DND-41 (cell line): Measurements from ENCODE around the gene GSKIP.

Experiments
- ATAC-seq: fragments of 200-7000 bp; cut with Tn5 transposase; 3 replicates; pipeline ENCODE4 v1.9.1; 2021; ENCODE audit warnings: low read depth; ENCODE audit not compliant: insufficient read depth
- DNase-seq: peaks from one replicate; pipeline ENCODE4 v3.0.0-alpha.2; 2020
- H2AFZ ChIP-seq: 2 replicates; pipeline ENCODE4 v1.6.0; 2012; ENCODE audit warnings: low read depth, low read length
- H3K27ac ChIP-seq: 2 replicates; pipeline ENCODE4 v1.5.1; 2012; ENCODE audit warnings: low read length, inconsistent platforms
- H3K27me3 ChIP-seq: fragments of 200-600 bp; sonication (generic); 2 replicates; pipeline ENCODE4 v1.6.0; 2012; ENCODE audit warnings: low read length, mild to moderate bottlenecking, inconsistent platforms; ENCODE audit not compliant: insufficient read depth, poor library complexity
- H3K36me3 ChIP-seq: 2 replicates; pipeline ENCODE4 v1.5.1; 2012; ENCODE audit warnings: low read length, inconsistent platforms; ENCODE audit not compliant: insufficient read depth
- H3K4me1 ChIP-seq: 2 replicates; pipeline ENCODE4 v1.5.1; 2012; ENCODE audit warnings: mild to moderate bottlenecking, low read length; ENCODE audit not compliant: insufficient read depth
- H3K4me2 ChIP-seq: 2 replicates; pipeline ENCODE4 v1.6.0; 2012; ENCODE audit warnings: mild to moderate bottlenecking, moderate library complexity, low read length, inconsistent platforms; ENCODE audit not compliant: insufficient read depth
- H3K4me3 ChIP-seq, 2 experiments: fragments of 200-600 bp in 1 of 2; shearing (Covaris generic) in 1 of 2; 2 replicates each; pipeline ENCODE4 v1.5.1; 2012 to 2016; ENCODE audit warnings: inconsistent platforms in 2 of 2, low read length in 2 of 2, mild to moderate bottlenecking in 2 of 2, low read depth in 1 of 2, moderate library complexity in 1 of 2
- H3K79me2 ChIP-seq: 2 replicates; pipeline ENCODE4 v1.6.0; 2012; ENCODE audit warnings: low read length, inconsistent platforms; ENCODE audit not compliant: insufficient read depth
- H3K9ac ChIP-seq: 2 replicates; pipeline ENCODE4 v1.6.0; 2012; ENCODE audit warnings: low read depth, mild to moderate bottlenecking, inconsistent platforms, low read length, moderate library complexity
- H3K9me3 ChIP-seq: 2 replicates; pipeline ENCODE4 v1.5.1; 2012; ENCODE audit warnings: low read length, moderate library complexity, mild to moderate bottlenecking, inconsistent platforms; ENCODE audit not compliant: insufficient read depth, severe bottlenecking
- H4K20me1 ChIP-seq: 2 replicates; pipeline ENCODE4 v1.6.0; 2012; ENCODE audit warnings: low read length; ENCODE audit not compliant: insufficient read depth
- CTCF ChIP-seq: IDR thresholded peaks from 2 replicates; pipeline ENCODE4 v1.5.1; 2012; ENCODE audit warnings: borderline replicate concordance, low read length, moderate library complexity, mild to moderate bottlenecking; ENCODE audit not compliant: poor library complexity, severe bottlenecking; ENCODE audit errors: extremely low read depth
- EZH2 ChIP-seq: IDR thresholded peaks from 3 replicates; pipeline ENCODE4 v1.6.1; 2012; ENCODE audit warnings: borderline replicate concordance, low read depth, mild to moderate bottlenecking, moderate library complexity, low read length, inconsistent platforms; ENCODE audit not compliant: severe bottlenecking

The GSKIP gene

GRCh38 chr14:96421236-96421635 is 57.9 kb downstream of the GSKIP start:
- no peak for DNase-seq
- H3K9ac ChIP-seq: no peak overlapping the region
- no peak overlapping the region for H3K4me3 ChIP-seq
- no peak for TF ChIP-seq CTCF
- no peak for TF ChIP-seq EZH2
- no peak overlapping the region for H3K4me2 ChIP-seq
- H3K4me1 ChIP-seq: peaks cover 6% of the 10 kb centered on the region
- ATAC-seq: no peak
- H4K20me1 ChIP-seq: no peaks in the 10 kb centered on the region
- H3K36me3 ChIP-seq: no peaks in the 10 kb centered on the region
- no peak overlapping the region for H2AFZ ChIP-seq
- H3K79me2 ChIP-seq: no peaks in the 10 kb centered on the region
- no peaks in the 10 kb centered on the region for H3K9me3 ChIP-seq
- no peak overlapping the region for H3K27ac ChIP-seq
- peaks cover 4% of the 10 kb centered on the region for H3K27me3 ChIP-seq

GRCh38 chr14:96422992-96423391 is 59.7 kb downstream of the GSKIP start:
- no peak for TF ChIP-seq CTCF
- TF ChIP-seq EZH2: no peak
- Histone ChIP-seq H2AFZ (no peak overlapping the region), H3K4me1 (peaks cover 6% of the 10 kb centered on the region), H3K36me3 (no peaks in the 10 kb centered on the region), H3K27me3 (peaks cover 4% of the 10 kb centered on the region), H3K9ac (no peak overlapping the region), H3K27ac (no peak overlapping the region), H4K20me1 (no peaks in the 10 kb centered on the region), H3K4me3 (no peak overlapping the region), H3K4me2 (no peak overlapping the region), H3K9me3 (no peaks in the 10 kb centered on the region), H3K79me2 (no peaks in the 10 kb centered on the region)
- DNase-seq (no peak), ATAC-seq (no peak)

GRCh38 chr14:96423446-96424108 is 60.3 kb downstream of the GSKIP start:
- Histone ChIP-seq H3K4me2 (peak overlapping the region; percentile 42), H2AFZ (peak overlapping the region; percentile 47; the same call in 1 of the 2 replicates), H3K27me3 (peaks cover 4% of the 10 kb centered on the region), H3K4me3 (no peak overlapping the region), H3K9ac (no peak overlapping the region), H3K4me1 (peaks cover 6% of the 10 kb centered on the region), H3K27ac (no peak overlapping the region), H4K20me1 (no peaks in the 10 kb centered on the region), H3K9me3 (no peaks in the 10 kb centered on the region), H3K36me3 (no peaks in the 10 kb centered on the region), H3K79me2 (no peaks in the 10 kb centered on the region)
- no peak for TF ChIP-seq CTCF
- TF ChIP-seq EZH2: no peak
- no peak for DNase-seq
- no peak for ATAC-seq
